Activated T-helper 2 cell treated with anti-CD3 and anti-CD28 coated beads, Interferon-gamma antibody, Interleukin-2, Interleukin-4, amounts not matched to agents 10 μg/mL and 5 μg/mL and 100 μg/mL, durations not matched to agents 14 hours and 24 hours and 36 hours (primary cell): ENCODE data around the gene F8A3. TPM values are rescaled to one million over a fixed set of nuclear protein-coding genes. Genes with fewer than 3 reads are reported as not detected.
"Not testable (repeated sequence)": the region's sequence is repeated elsewhere in the genome, so short reads cannot be mapped to it uniquely, and the experiment has no call there.

Experiments used
- DNase-seq: peaks from one replicate; pipeline ENCODE4 v3.0.0; 2021; ENCODE audit warnings: low spot score
- H3K27ac Mint-ChIP-seq: one replicate; pipeline ENCODE4 v1.8.0; 2021; ENCODE audit warnings: mixed read lengths
- H3K27me3 Mint-ChIP-seq: one replicate; pipeline ENCODE4 v1.8.0; 2021; ENCODE audit warnings: low read depth, mixed read lengths
- H3K36me3 Mint-ChIP-seq: one replicate; pipeline ENCODE4 v1.8.0; 2021; ENCODE audit warnings: low read depth, mixed read lengths
- H3K4me1 Mint-ChIP-seq: one replicate; pipeline ENCODE4 v1.8.0; 2021; ENCODE audit warnings: low read depth, mixed read lengths
- H3K4me3 Mint-ChIP-seq: one replicate; pipeline ENCODE4 v1.8.0; 2021; ENCODE audit warnings: low read depth, mild to moderate bottlenecking, moderate library complexity, mixed read lengths
- H3K9me3 Mint-ChIP-seq: one replicate; pipeline ENCODE4 v1.8.0; 2021; ENCODE audit warnings: mixed read lengths
- intact Hi-C: fragments of 100-400 bp; cut with micrococcal nuclease; formaldehyde crosslinking; loops from one replicate; pipeline ENCODE4 v1.15.1; 2023
- total RNA-seq: library from RNA; stranded (reverse); gene quantifications from 2 replicates; pipeline ENCODE4 v1.2.3, GENCODE V29; 2022

F8A3 gene
- 27.3 and 28.7 TPM in 2 replicates for total RNA-seq

GRCh38 chrX:155458471-155458870 is at the start of gene F8A3:
Gene F8A3 (minus strand): TSS chrX:155458620. CDS start chrX:155458600, 20 bp downstream.
- H3K4me3 Mint-ChIP-seq, result not testable (repeated sequence)

GRCh38 chrX:155505296-155505695 is 46.9 kb upstream of the F8A3 start:
- no peak for DNase-seq
- Mint-ChIP-seq H3K9me3 (no peaks in the 10 kb centered on the region), H3K27ac (no peak overlapping the region), H3K4me3 (no peak overlapping the region), H3K4me1 (peaks cover 3% of the 10 kb centered on the region), H3K27me3 (no peaks in the 10 kb centered on the region), H3K36me3 (peaks cover 23% of the 10 kb centered on the region)
- intact Hi-C loops, result no loop called here

More at GRCh38 chrX:155458471-155458870, at the start of gene F8A3:
- H3K9me3 Mint-ChIP-seq, intact Hi-C loops, H3K27ac Mint-ChIP-seq, H3K36me3 Mint-ChIP-seq, DNase-seq, H3K4me1 Mint-ChIP-seq, H3K27me3 Mint-ChIP-seq: not testable (repeated sequence)

GRCh38 chrX:155495134-155495533 is 36.7 kb upstream of the F8A3 start:
- intact Hi-C loops, H3K27ac Mint-ChIP-seq, H3K4me3 Mint-ChIP-seq, H3K27me3 Mint-ChIP-seq, H3K9me3 Mint-ChIP-seq, DNase-seq, H3K4me1 Mint-ChIP-seq, H3K36me3 Mint-ChIP-seq: not testable (repeated sequence)

- H3K4me3 Mint-ChIP-seq, intact Hi-C loops, H3K36me3 Mint-ChIP-seq, DNase-seq, H3K27me3 Mint-ChIP-seq, H3K27ac Mint-ChIP-seq, H3K9me3 Mint-ChIP-seq, H3K4me1 Mint-ChIP-seq: not testable (repeated sequence)
Observed at GRCh38 chrX:155491421-155491820, 33.0 kb upstream of the F8A3 start.

- intact Hi-C loops, H3K4me3 Mint-ChIP-seq, H3K9me3 Mint-ChIP-seq, H3K27me3 Mint-ChIP-seq, H3K27ac Mint-ChIP-seq, DNase-seq, H3K4me1 Mint-ChIP-seq, H3K36me3 Mint-ChIP-seq: not testable (repeated sequence)
Observed at GRCh38 chrX:155477136-155477535, 18.7 kb upstream of the F8A3 start.

- H3K4me3 Mint-ChIP-seq, H3K36me3 Mint-ChIP-seq, H3K9me3 Mint-ChIP-seq, H3K27me3 Mint-ChIP-seq, DNase-seq, H3K4me1 Mint-ChIP-seq, intact Hi-C loops, H3K27ac Mint-ChIP-seq: not testable (repeated sequence)
Observed at GRCh38 chrX:155466269-155466938, 8.0 kb upstream of the F8A3 start.

- H3K27me3 Mint-ChIP-seq, H3K4me1 Mint-ChIP-seq, H3K36me3 Mint-ChIP-seq, DNase-seq, H3K4me3 Mint-ChIP-seq, H3K9me3 Mint-ChIP-seq, H3K27ac Mint-ChIP-seq, intact Hi-C loops: not testable (repeated sequence)
Observed at GRCh38 chrX:155460501-155460900, 2.1 kb upstream of the F8A3 start.

- H3K27me3 Mint-ChIP-seq, H3K4me3 Mint-ChIP-seq, DNase-seq, intact Hi-C loops, H3K27ac Mint-ChIP-seq, H3K9me3 Mint-ChIP-seq, H3K4me1 Mint-ChIP-seq, H3K36me3 Mint-ChIP-seq: not testable (repeated sequence)
Observed at GRCh38 chrX:155457761-155458447, 516 bp downstream of the F8A3 start.

- Mint-ChIP-seq H3K36me3 (peaks cover 6% of the 10 kb centered on the region), H3K27me3 (no peaks in the 10 kb centered on the region), H3K9me3 (peaks cover 23% of the 10 kb centered on the region), H3K27ac (no peak overlapping the region), H3K4me1 (no peaks in the 10 kb centered on the region), H3K4me3 (no peak overlapping the region)
- DNase-seq, result no peak
- intact Hi-C loops, result no loop called here
Observed at GRCh38 chrX:155441097-155441496, 17.3 kb downstream of the F8A3 start.

- Mint-ChIP-seq H3K9me3 (peaks cover 4% of the 10 kb centered on the region), H3K27me3 (no peaks in the 10 kb centered on the region), H3K4me1 (no peaks in the 10 kb centered on the region), H3K4me3 (no peak overlapping the region), H3K27ac (no peak overlapping the region), H3K36me3 (no peaks in the 10 kb centered on the region)
- DNase-seq, result no peak
- intact Hi-C loops, result no loop called here
Observed at GRCh38 chrX:155435744-155436112, 22.7 kb downstream of the F8A3 start.

- Mint-ChIP-seq H3K27ac (no peak overlapping the region), H3K4me1 (no peaks in the 10 kb centered on the region), H3K9me3 (peaks cover 4% of the 10 kb centered on the region), H3K4me3 (no peak overlapping the region), H3K36me3 (no peaks in the 10 kb centered on the region), H3K27me3 (no peaks in the 10 kb centered on the region)
- no peak for DNase-seq
- intact Hi-C loops, result no loop called here
Observed at GRCh38 chrX:155434906-155435743, 23.3 kb downstream of the F8A3 start.

GRCh38 chrX:155417769-155418168 is 40.7 kb downstream of the F8A3 start:
- intact Hi-C loops, result no loop called here
- Mint-ChIP-seq H3K27me3 (no peaks in the 10 kb centered on the region), H3K4me1 (no peaks in the 10 kb centered on the region), H3K36me3 (no peaks in the 10 kb centered on the region), H3K4me3 (no peak overlapping the region), H3K9me3 (no peaks in the 10 kb centered on the region), H3K27ac (no peak overlapping the region)
- DNase-seq, result no peak
